ENCODE measurements around the gene OR4F29.
"Not testable (repeated sequence)": the region's sequence is repeated elsewhere in the genome, so short reads cannot be mapped to it uniquely, and the experiment has no call there.

OR4F29 gene, protein sequence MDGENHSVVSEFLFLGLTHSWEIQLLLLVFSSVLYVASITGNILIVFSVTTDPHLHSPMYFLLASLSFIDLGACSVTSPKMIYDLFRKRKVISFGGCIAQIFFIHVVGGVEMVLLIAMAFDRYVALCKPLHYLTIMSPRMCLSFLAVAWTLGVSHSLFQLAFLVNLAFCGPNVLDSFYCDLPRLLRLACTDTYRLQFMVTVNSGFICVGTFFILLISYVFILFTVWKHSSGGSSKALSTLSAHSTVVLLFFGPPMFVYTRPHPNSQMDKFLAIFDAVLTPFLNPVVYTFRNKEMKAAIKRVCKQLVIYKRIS

GRCh38 chr1:451578-451977 lies at the start of gene OR4F29:
OR4F29 (minus strand) TSS chr1:451678; CDS start chr1:451678, 0 bp downstream.
- H3K27me3 ChIP-seq (replicated peaks; ENCODE audit: insufficient read depth, low read length); H3K27ac ChIP-seq (ENCODE audit: low read length); DNase-seq; H3K79me2 ChIP-seq (ENCODE audit: low read length); H3K4me2 ChIP-seq (ENCODE audit: low read depth, low read length); H3K36me3 ChIP-seq (replicated peaks; ENCODE audit: insufficient read depth, low read length); H3K9ac ChIP-seq (ENCODE audit: low read length); H3K4me1 ChIP-seq (ENCODE audit: low read length); H2AFZ ChIP-seq (ENCODE audit: low read length); H4K20me1 ChIP-seq (ENCODE audit: insufficient read depth, low read length); H3K9me3 ChIP-seq (replicated peaks; ENCODE audit: insufficient read depth, low read length); H3K9me2 ChIP-seq (replicated peaks; ENCODE audit: insufficient read depth, low read length); H3K4me3 ChIP-seq (ENCODE audit: low read length); H3F3A ChIP-seq (ENCODE audit: insufficient read depth, low read length): not testable (repeated sequence)

All from MM.1S (cell line).